ENCODE measurements around the gene LSM4.

Gene LSM4

DNA sequence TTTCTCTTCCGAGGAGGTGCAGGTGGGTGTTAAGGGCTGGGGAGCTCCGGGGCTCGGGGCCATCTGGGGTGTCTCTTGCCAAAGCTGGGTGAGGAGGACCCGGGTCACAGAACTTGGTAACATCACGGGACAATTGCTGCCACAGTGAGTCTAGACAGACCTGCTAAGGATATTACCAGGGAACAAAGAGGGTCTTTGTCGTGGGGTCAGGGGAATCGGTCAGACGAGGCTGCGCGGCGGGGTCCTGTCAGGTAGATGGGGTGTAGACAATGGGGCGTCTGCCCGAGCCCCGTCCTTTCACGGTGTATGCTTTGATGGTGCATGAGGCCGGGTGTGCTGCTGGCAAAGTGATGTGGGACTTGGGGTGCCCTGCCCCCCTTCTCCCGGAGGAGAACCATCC, 25.3 kb upstream of the LSM4 start:
- TF ChIP-seq, protein P1, sequence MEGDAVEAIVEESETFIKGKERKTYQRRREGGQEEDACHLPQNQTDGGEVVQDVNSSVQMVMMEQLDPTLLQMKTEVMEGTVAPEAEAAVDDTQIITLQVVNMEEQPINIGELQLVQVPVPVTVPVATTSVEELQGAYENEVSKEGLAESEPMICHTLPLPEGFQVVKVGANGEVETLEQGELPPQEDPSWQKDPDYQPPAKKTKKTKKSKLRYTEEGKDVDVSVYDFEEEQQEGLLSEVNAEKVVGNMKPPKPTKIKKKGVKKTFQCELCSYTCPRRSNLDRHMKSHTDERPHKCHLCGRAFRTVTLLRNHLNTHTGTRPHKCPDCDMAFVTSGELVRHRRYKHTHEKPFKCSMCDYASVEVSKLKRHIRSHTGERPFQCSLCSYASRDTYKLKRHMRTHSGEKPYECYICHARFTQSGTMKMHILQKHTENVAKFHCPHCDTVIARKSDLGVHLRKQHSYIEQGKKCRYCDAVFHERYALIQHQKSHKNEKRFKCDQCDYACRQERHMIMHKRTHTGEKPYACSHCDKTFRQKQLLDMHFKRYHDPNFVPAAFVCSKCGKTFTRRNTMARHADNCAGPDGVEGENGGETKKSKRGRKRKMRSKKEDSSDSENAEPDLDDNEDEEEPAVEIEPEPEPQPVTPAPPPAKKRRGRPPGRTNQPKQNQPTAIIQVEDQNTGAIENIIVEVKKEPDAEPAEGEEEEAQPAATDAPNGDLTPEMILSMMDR (conservative IDR thresholded peaks at IDR 0.05; ENCODE audit: low read depth, low read length) = no peak
- no peak overlapping the region for H3K4me3 ChIP-seq (ENCODE audit: low read length)
- no peak for DNase-seq (ENCODE audit: low read depth)

DNA sequence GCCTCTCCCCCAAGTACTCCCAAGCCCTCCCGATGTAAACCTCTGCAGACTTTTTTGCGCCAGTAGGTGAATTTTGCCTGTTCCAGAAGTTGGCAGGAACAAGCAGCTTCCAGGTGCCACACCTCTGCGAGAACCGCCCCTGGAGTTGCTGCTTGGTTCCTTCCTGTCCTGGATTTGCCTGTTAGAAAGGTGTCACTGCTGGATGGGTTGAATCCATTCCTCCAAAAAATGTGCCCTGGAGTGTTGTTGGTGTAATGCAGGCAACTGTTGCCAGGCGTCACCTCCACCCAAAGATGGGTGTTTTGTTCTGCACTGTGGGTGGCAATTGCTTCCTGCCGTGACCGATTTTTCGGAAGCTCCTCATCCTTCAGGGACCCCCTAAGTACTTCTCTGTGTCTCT, 23.2 kb upstream of the LSM4 start:
- TF ChIP-seq, protein P1 (conservative IDR thresholded peaks at IDR 0.05; ENCODE audit: low read depth, low read length) = no peak
- no peak for DNase-seq (ENCODE audit: low read depth)
- H3K4me3 ChIP-seq (ENCODE audit: low read length) = no peak overlapping the region

DNA sequence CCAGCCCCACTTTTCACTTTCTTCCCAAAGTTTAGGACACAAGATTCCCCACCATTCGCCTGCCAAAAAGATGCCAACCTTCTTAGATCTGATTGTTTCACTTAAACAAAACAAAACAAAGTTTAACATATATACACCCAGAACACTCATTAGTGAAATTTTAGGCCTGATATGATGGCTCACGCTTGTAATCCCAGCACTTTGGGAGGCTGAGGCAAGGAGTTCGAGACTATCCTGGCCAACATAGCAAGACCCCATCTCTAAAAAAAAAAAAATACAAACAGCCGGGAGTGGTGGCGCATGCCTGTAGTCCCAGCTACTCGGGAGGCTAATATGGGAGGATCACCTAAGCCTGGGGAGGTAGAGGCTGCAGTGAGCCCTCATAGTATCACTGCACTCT, 22.4 kb upstream of the LSM4 start:
- no peak overlapping the region for H3K4me3 ChIP-seq (ENCODE audit: low read length)
- TF ChIP-seq, protein P1 (conservative IDR thresholded peaks at IDR 0.05; ENCODE audit: low read depth, low read length) = no peak
- DNase-seq (ENCODE audit: low read depth) = no peak

DNA sequence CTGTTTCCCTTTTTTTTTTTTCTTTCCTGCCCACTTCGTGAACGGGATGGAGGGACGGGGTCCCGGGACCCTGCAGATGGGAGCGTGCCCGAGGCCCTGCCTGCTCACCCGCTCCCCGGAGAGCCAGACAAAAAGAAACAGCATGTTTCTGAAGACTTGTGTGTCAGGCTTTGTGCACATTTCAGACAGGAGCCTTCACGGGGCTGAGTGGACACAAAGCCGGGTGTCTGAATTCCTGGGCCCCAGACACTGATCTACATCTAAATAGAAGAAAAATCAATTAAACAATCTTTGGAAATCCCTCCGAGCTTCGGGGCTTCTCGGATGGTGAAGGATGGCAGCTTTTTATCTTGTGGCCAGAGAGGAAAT, 21.7 kb upstream of the LSM4 start:
- TF ChIP-seq, protein P1 (conservative IDR thresholded peaks at IDR 0.05; ENCODE audit: low read depth, low read length) = no peak
- no peak for DNase-seq (ENCODE audit: low read depth)
- H3K4me3 ChIP-seq (ENCODE audit: low read length) = no peak overlapping the region

DNA sequence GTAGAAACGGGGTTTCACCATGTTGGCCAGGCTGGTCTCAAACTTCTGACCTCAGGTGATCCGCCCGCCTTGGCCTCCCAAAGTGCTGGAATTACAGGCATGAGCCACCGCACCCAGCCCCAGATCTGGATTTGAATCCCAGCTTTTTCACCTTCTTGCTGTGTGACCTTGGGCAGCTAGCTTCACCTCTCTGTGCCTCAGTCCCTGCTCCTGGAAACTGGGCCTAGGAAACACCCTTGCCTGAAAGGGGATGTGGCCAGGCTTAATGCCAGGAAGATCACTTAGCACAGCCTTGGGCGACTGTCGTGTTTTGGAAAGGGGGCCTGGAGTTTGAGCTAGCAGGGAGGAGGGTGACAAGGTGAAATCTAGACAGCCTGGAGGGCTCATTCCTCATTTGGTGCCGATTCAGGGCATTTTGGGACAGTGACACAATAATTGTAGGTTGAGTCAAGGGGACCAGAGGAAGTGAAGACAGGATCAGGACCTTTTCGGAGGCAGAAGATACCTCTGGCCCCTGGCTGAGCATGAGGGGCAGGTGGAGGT, 19.3 kb upstream of the LSM4 start:
- no peak for DNase-seq (ENCODE audit: low read depth)
- H3K4me3 ChIP-seq (ENCODE audit: low read length) = no peak overlapping the region
- TF ChIP-seq, protein P1 (conservative IDR thresholded peaks at IDR 0.05; ENCODE audit: low read depth, low read length) = no peak

DNA sequence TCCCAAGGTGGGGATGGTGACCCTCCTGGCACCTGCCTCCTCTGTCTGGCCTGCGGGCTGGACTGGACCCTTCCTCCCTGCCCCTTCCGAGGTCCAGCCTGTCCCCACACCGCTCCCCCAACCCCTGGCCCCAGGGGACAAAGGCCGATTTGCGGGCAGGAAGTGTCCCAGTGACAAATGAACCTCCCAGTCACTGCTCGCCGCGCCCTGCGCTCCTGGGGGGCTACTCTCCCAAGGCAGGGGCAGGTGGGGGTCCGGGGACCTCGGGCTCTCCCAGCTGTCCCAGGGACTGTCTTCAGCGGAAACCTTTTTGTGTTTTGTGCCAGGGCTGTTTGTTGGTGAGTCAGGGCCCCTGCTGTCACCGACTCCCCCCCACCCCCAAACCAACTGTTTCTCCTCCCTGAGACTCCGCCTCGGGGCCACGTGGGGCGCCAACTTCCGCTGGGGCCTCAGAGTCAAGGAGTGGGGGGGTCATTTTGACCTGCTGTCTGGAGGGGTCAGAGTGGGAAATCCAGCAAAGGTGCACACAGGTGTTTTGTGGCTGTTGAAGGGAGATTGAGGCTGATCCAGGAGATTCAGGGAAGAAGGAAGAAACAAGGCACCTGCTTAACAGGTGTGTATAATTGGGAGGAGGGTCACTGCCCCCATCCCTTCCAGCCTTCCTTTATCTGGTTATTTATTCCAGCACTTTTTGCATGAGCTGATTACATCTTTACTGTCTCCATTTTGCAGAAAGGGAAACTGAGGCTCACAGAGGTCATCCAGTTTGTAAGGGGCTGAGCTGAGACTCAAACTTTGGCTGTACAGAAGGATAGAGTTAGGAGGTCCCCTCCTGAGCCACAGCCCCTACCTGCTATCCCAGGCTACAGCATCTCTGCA, 18.4 kb upstream of the LSM4 start:
- TF ChIP-seq, protein P1 (conservative IDR thresholded peaks at IDR 0.05; ENCODE audit: low read depth, low read length) = peak; percentile 1
- no peak for DNase-seq (ENCODE audit: low read depth)
- peak overlapping the region; percentile 73 for H3K4me3 ChIP-seq (ENCODE audit: low read length)
